HEK293 (cell line): ENCODE results near the gene MKNK2.
A peak's percentile ranks its signal among the peaks of the same experiment; 100 is the strongest.

Experiments
- CTCF ChIA-PET: fragments of 350-600 bp; formaldehyde crosslinking; extraction: SDS; loops from one replicate; lab custom pipeline; 2021; ENCODE audit warnings: antibody characterized with exemption; lab: Yijun Ruan, JAX
- POLR2A ChIA-PET: fragments of 300-600 bp; formaldehyde crosslinking; extraction: SDS; loops from one replicate; lab custom pipeline; 2020; ENCODE audit warnings: antibody characterized with exemption, inconsistent platforms; lab: Yijun Ruan, JAX
- H3K27ac ChIP-seq: fragments of 200-500 bp; sonication (Bioruptor generic); 2 replicates; pipeline ENCODE4 v1.5.1; 2014; ENCODE audit warnings: low read depth, low read length, control low read depth, inconsistent platforms; ENCODE audit errors: extremely low read depth
- H3K36me3 ChIP-seq, 2 experiments: fragments of 200-500 bp in 1 of 2; sonication (Bioruptor generic) in 1 of 2; 1 replicate in 1 of 2; 2 replicates in 1 of 2; pipeline ENCODE4 v1.5.1; 2014 to 2017; ENCODE audit warnings: inconsistent platforms in 2 of 2, low read length in 2 of 2; ENCODE audit not compliant: control insufficient read depth in 2 of 2, insufficient read depth in 1 of 2
- H3K4me1 ChIP-seq: fragments of 200-500 bp; sonication (Bioruptor generic); 2 replicates; pipeline ENCODE4 v1.5.1; 2014; ENCODE audit warnings: mild to moderate bottlenecking, low read length, inconsistent platforms; ENCODE audit not compliant: control insufficient read depth, insufficient read depth
- H3K4me3 ChIP-seq: 2 replicates; pipeline ENCODE4 v1.5.1; 2011; ENCODE audit warnings: low read depth, mild to moderate bottlenecking, control low read depth, low read length, moderate library complexity
- H3K9me3 ChIP-seq: fragments of 200-500 bp; sonication (Bioruptor generic); 2 replicates; pipeline ENCODE4 v1.5.1; 2014; ENCODE audit warnings: low read depth, low read length, inconsistent platforms; ENCODE audit not compliant: control insufficient read depth, insufficient read depth
- GLIS2 ChIP-seq: fragments of 450-650 bp; formaldehyde crosslinking; IDR thresholded peaks from 2 replicates; pipeline ENCODE4 v1.5.1; 2016; ENCODE audit warnings: missing biosample characterization, missing genetic modification characterization
- KLF1 ChIP-seq: fragments of 450-650 bp; formaldehyde crosslinking; IDR thresholded peaks from 2 replicates; pipeline ENCODE4 v1.5.1; 2016; ENCODE audit warnings: missing biosample characterization, missing genetic modification characterization
- ZBTB20 ChIP-seq: fragments of 450-650 bp; formaldehyde crosslinking; IDR thresholded peaks from 2 replicates; pipeline ENCODE4 v1.5.1; 2016; ENCODE audit warnings: missing biosample characterization, missing genetic modification characterization
- ZBTB8A ChIP-seq: fragments of 450-650 bp; formaldehyde crosslinking; IDR thresholded peaks from 2 replicates; pipeline ENCODE4 v1.5.1; 2016; ENCODE audit warnings: missing biosample characterization, missing genetic modification characterization
- ZFHX2 ChIP-seq: fragments of 450-650 bp; formaldehyde crosslinking; conservative IDR thresholded peaks from 2 replicates; pipeline ENCODE4 v1.5.1; 2016; ENCODE audit warnings: missing biosample characterization, missing genetic modification characterization
- ZNF133 ChIP-seq: fragments of 450-650 bp; formaldehyde crosslinking; IDR thresholded peaks from 2 replicates; pipeline ENCODE4 v1.5.1; 2016; ENCODE audit warnings: missing biosample characterization, missing genetic modification characterization
- ZNF223 ChIP-seq: fragments of 450-650 bp; formaldehyde crosslinking; IDR thresholded peaks from 2 replicates; pipeline ENCODE4 v1.5.1; 2016; ENCODE audit warnings: missing biosample characterization, missing genetic modification characterization
- ZNF423 ChIP-seq: fragments of 450-650 bp; formaldehyde crosslinking; IDR thresholded peaks from 2 replicates; pipeline ENCODE4 v1.5.1; 2016; ENCODE audit warnings: missing biosample characterization, missing genetic modification characterization
- ZNF473 ChIP-seq: fragments of 450-650 bp; formaldehyde crosslinking; IDR thresholded peaks from 2 replicates; pipeline ENCODE4 v1.5.1; 2017; ENCODE audit warnings: missing biosample characterization, missing genetic modification characterization
- ZNF510 ChIP-seq: fragments of 450-650 bp; formaldehyde crosslinking; IDR thresholded peaks from 2 replicates; pipeline ENCODE4 v1.5.1; 2018; ENCODE audit warnings: mild to moderate bottlenecking, missing genetic modification characterization, missing biosample characterization; ENCODE audit not compliant: insufficient replicate concordance
- ZNF514 ChIP-seq: fragments of 450-650 bp; formaldehyde crosslinking; IDR thresholded peaks from 2 replicates; pipeline ENCODE4 v1.5.1; 2016; ENCODE audit warnings: missing biosample characterization, missing genetic modification characterization
- ZNF555 ChIP-seq: fragments of 450-650 bp; formaldehyde crosslinking; conservative IDR thresholded peaks from 2 replicates; pipeline ENCODE4 v1.5.1; 2017; ENCODE audit warnings: missing biosample characterization, mild to moderate bottlenecking, missing genetic modification characterization, inconsistent platforms
- ZNF561 ChIP-seq: fragments of 450-650 bp; IDR thresholded peaks from 2 replicates; pipeline ENCODE4 v1.5.1; 2018; ENCODE audit warnings: missing biosample characterization, missing genetic modification characterization, borderline replicate concordance
- ZNF670 ChIP-seq: fragments of 450-650 bp; formaldehyde crosslinking; IDR thresholded peaks from 2 replicates; pipeline ENCODE4 v1.5.1; 2016; ENCODE audit warnings: missing biosample characterization, missing genetic modification characterization, low read depth
- ZNF830 ChIP-seq: fragments of 450-650 bp; IDR thresholded peaks from 2 replicates; pipeline ENCODE4 v1.5.0; 2018; ENCODE audit warnings: missing biosample characterization, missing genetic modification characterization, low read depth, mild to moderate bottlenecking, moderate library complexity
- ZSCAN23 ChIP-seq: fragments of 450-650 bp; formaldehyde crosslinking; IDR thresholded peaks from 2 replicates; pipeline ENCODE4 v1.5.1; 2016; ENCODE audit warnings: missing biosample characterization, missing genetic modification characterization
- TF ChIP-seq, protein P1 (sequence below): fragments of 450-650 bp; formaldehyde crosslinking; IDR thresholded peaks from 2 replicates; pipeline ENCODE4 v1.5.1; 2016; ENCODE audit warnings: missing biosample characterization, missing genetic modification characterization, low read depth
- TF ChIP-seq, protein P2 (sequence below): fragments of 450-650 bp; formaldehyde crosslinking; IDR thresholded peaks from 2 replicates; pipeline ENCODE4 v1.5.1; 2017; ENCODE audit warnings: missing biosample characterization, missing genetic modification characterization
- TF ChIP-seq, protein P3 (sequence below): fragments of 450-650 bp; formaldehyde crosslinking; IDR thresholded peaks from 2 replicates; pipeline ENCODE4 v1.5.1; 2016; ENCODE audit warnings: missing biosample characterization, missing genetic modification characterization

Gene MKNK2

GRCh38 chr19:2070436-2070827, 19.4 kb upstream of the MKNK2 start:
- CTCF ChIA-PET, result interaction anchor here (0.6 to 2.2 kb wide), 24 partner anchors 8 to 626 kb away, joined by 3 to 30 read pairs (median 4); no protein-coding TSS in a partner anchor
- no peak for TF ChIP-seq ZNF423 (tag by site-specific recombination)
- TF ChIP-seq, protein P1, sequence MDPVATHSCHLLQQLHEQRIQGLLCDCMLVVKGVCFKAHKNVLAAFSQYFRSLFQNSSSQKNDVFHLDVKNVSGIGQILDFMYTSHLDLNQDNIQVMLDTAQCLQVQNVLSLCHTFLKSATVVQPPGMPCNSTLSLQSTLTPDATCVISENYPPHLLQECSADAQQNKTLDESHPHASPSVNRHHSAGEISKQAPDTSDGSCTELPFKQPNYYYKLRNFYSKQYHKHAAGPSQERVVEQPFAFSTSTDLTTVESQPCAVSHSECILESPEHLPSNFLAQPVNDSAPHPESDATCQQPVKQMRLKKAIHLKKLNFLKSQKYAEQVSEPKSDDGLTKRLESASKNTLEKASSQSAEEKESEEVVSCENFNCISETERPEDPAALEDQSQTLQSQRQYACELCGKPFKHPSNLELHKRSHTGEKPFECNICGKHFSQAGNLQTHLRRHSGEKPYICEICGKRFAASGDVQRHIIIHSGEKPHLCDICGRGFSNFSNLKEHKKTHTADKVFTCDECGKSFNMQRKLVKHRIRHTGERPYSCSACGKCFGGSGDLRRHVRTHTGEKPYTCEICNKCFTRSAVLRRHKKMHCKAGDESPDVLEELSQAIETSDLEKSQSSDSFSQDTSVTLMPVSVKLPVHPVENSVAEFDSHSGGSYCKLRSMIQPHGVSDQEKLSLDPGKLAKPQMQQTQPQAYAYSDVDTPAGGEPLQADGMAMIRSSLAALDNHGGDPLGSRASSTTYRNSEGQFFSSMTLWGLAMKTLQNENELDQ (tag by site-specific recombination), result no peak
- TF ChIP-seq GLIS2, result no peak
- TF ChIP-seq ZNF830 (tag by site-specific recombination), result no peak
- no peak for TF ChIP-seq ZNF473 (tag by site-specific recombination)
- TF ChIP-seq ZBTB8A (tag by site-specific recombination), result no peak
- TF ChIP-seq ZSCAN23 (tag by site-specific recombination), result no peak
- TF ChIP-seq ZNF561 (tag by site-specific recombination), result no peak
- no peak for TF ChIP-seq ZNF133 (tag by site-specific recombination)
- TF ChIP-seq KLF1 (tag by site-specific recombination), result no peak
- TF ChIP-seq ZNF510 (tag by site-specific recombination), result no peak
- TF ChIP-seq ZBTB20 (tag by site-specific recombination), result no peak
- TF ChIP-seq, protein P2, sequence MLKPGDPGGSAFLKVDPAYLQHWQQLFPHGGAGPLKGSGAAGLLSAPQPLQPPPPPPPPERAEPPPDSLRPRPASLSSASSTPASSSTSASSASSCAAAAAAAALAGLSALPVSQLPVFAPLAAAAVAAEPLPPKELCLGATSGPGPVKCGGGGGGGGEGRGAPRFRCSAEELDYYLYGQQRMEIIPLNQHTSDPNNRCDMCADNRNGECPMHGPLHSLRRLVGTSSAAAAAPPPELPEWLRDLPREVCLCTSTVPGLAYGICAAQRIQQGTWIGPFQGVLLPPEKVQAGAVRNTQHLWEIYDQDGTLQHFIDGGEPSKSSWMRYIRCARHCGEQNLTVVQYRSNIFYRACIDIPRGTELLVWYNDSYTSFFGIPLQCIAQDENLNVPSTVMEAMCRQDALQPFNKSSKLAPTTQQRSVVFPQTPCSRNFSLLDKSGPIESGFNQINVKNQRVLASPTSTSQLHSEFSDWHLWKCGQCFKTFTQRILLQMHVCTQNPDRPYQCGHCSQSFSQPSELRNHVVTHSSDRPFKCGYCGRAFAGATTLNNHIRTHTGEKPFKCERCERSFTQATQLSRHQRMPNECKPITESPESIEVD (tag by site-specific recombination), result no peak
- POLR2A ChIA-PET, result interaction anchor here (0.8 kb wide), 1 partner anchor 51 kb away, joined by 3 read pairs; no protein-coding TSS in a partner anchor
- H3K9me3 ChIP-seq, result no peaks in the 10 kb centered on the region
- no peak overlapping the region for H3K27ac ChIP-seq
- H3K4me1 ChIP-seq, result no peaks in the 10 kb centered on the region
- H3K4me3 ChIP-seq, result no peak overlapping the region
- peaks cover 4 to 29% of the 10 kb centered on the region in 2 experiments; a peak in 2 of 3 replicates for H3K36me3 ChIP-seq

DNA sequence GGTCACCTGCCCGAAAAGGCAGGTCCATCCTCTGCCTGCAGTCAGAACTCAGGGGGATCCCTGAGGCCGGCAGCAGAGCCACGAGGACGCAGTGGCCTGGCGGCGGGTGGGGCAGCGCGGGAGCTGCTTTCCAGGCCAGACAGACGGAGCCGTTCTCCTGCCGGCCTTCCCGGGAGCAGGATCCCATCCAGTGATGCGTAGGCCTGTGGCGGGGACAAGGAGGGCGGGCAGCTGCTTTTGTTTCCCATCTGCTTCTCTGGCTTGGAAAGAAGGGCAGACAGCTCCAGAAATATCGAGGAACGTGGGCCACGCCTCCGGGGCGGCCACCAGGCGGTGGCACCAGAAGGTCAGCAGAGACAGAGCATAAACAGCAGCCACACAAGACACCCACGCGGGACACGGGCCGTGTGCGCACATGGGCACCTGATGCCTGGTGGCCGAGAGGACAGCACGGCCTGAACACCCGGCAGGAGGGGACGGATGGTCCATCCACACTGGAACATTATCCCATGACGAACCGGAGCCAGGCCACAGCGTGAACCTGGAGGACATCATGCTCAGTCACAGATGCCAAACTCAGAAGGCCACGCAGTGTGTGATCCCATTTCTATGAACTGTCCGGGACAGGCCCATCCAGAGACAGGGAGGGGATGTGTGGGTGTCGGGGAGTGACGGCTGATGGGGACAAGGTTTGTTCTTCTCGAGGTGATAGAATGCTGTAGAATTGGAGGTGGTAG, 13.9 kb upstream of the MKNK2 start:
- POLR2A ChIA-PET, result no interaction called here
- H3K27ac ChIP-seq, result no peak overlapping the region
- no peak overlapping the region for H3K4me3 ChIP-seq
- H3K36me3 ChIP-seq, result no peaks in the 10 kb centered on the region
- TF ChIP-seq ZNF133 (tag by site-specific recombination), result peak; percentile 59; the same call in 1 of the 2 replicates
- 0 out of 2 replicates have a peak, but pooled peaks have one; percentile 17 for TF ChIP-seq ZFHX2
- TF ChIP-seq ZNF830 (tag by site-specific recombination), result no peak
- no peaks in the 10 kb centered on the region for H3K9me3 ChIP-seq
- CTCF ChIA-PET, result interaction anchor here (0.6 kb wide), 1 partner anchor 28 kb away, joined by 9 read pairs; no protein-coding TSS in a partner anchor
- peaks cover 10% of the 10 kb centered on the region for H3K4me1 ChIP-seq

DNA sequence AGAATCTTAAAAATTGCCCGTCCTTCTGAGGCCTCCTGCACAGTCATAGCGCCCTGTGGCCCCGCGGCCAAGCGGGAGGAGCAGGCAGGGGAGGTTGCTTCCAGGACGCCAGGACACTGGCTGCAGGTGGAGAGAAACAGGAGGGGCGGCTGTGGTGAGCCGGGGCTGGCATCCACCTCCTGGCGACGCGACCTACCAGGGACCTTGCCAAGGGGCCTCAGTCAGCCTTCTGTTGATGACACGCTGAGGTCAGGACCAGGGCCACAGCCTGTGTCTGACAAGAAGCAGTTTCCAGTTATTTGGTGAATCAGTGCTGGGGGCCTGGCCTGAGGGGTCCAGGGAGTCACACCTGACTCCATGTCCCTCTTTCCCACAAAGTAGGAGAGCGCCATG, 13.3 kb upstream of the MKNK2 start:
- H3K27ac ChIP-seq, result no peak overlapping the region
- no peak for TF ChIP-seq ZNF670 (tag by site-specific recombination)
- TF ChIP-seq ZNF555 (tag by site-specific recombination), result no peak
- TF ChIP-seq ZNF514, result no peak
- TF ChIP-seq ZNF223 (tag by site-specific recombination), result no peak
- TF ChIP-seq, protein P3, sequence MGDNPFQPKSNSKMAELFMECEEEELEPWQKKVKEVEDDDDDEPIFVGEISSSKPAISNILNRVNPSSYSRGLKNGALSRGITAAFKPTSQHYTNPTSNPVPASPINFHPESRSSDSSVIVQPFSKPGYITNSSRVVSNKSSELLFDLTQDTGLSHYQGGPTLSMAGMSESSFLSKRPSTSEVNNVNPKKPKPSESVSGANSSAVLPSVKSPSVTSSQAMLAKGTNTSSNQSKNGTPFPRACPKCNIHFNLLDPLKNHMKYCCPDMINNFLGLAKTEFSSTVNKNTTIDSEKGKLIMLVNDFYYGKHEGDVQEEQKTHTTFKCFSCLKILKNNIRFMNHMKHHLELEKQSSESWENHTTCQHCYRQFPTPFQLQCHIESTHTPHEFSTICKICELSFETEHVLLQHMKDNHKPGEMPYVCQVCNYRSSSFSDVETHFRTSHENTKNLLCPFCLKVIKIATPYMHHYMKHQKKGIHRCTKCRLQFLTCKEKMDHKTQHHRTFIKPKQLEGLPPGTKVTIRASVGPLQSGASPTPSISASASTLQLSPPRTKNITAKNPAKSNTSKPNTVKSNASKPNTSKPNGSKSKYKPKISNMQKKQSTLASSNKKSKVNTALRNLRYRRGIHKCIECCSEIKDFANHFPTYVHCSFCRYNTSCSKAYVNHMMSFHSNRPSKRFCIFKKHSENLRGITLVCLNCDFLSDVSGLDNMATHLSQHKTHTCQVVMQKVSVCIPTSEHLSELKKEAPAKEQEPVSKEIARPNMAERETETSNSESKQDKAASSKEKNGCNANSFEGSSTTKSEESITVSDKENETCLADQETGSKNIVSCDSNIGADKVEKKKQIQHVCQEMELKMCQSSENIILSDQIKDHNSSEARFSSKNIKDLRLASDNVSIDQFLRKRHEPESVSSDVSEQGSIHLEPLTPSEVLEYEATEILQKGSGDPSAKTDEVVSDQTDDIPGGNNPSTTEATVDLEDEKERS (tag by site-specific recombination), result no peak
- TF ChIP-seq, all 188 proteins: peak for 0
- POLR2A ChIA-PET, result no interaction called here
- H3K4me3 ChIP-seq, result no peak overlapping the region
- no peaks in the 10 kb centered on the region for H3K9me3 ChIP-seq
- CTCF ChIA-PET, result interaction anchor here (0.6 to 1.1 kb wide), 2 partner anchors 13 to 28 kb away, joined by 4 to 9 read pairs; no protein-coding TSS in a partner anchor
- no peaks in the 10 kb centered on the region for H3K36me3 ChIP-seq
- peaks cover 14% of the 10 kb centered on the region for H3K4me1 ChIP-seq
